Ascending aorta (tissue), 2 donors: Measurements from ENCODE around the gene EPB41L2. TPM values are rescaled to one million over a fixed set of nuclear protein-coding genes. Genes with fewer than 3 reads are reported as not detected.

ENCODE experiments used
- DNase-seq, 2 donors: peaks; one replicate each; pipeline ENCODE4 v3.0.0-alpha.2; 2019; ENCODE audit warnings: low spot score in 2 of 2
- H3K27ac ChIP-seq, 2 donors: fragments of 200-600 bp; sonication (generic); one replicate each; pipeline ENCODE4 v1.5.1; 2016 to 2017; ENCODE audit warnings: mild to moderate bottlenecking in 1 of 2
- H3K27me3 ChIP-seq: fragments of 200-600 bp; sonication (generic); one replicate; pipeline ENCODE4 v1.5.1; 2017
- H3K36me3 ChIP-seq, 2 donors: fragments of 200-600 bp; sonication (generic); one replicate each; pipeline ENCODE4 v1.5.1; 2016
- H3K4me1 ChIP-seq, 2 donors: fragments of 200-600 bp; sonication (generic); one replicate each; pipeline ENCODE4 v1.5.1; 2016 to 2017; ENCODE audit warnings: mild to moderate bottlenecking in 1 of 2
- H3K4me3 ChIP-seq, 2 donors: fragments of 200-600 bp; sonication (generic); one replicate each; pipeline ENCODE4 v1.5.1; 2016 to 2017; ENCODE audit warnings: mild to moderate bottlenecking in 1 of 2
- H3K9me3 ChIP-seq, 2 donors: fragments of 200-600 bp; sonication (generic); one replicate each; pipeline ENCODE4 v1.5.1; 2016
- intact Hi-C: fragments of 100-400 bp; cut with DNase I; formaldehyde crosslinking; loops from one replicate; pipeline ENCODE4 v1.15.1; 2023
- total RNA-seq: library from RNA; depleted of rRNA; stranded (reverse); fragments of >200 nt; gene quantifications from one replicate; pipeline ENCODE4 v1.1.0, GENCODE V29; 2016
- TF ChIP-seq, protein P1 (sequence below), 3 experiments: fragments of 200-600 bp in 2 of 3; fragments of 450-650 bp in 1 of 3; sonication (generic) in 2 of 3; IDR thresholded peaks; one replicate each; pipeline ENCODE4 v1.5.1; 2016 to 2019; ENCODE audit warnings: antibody characterized with exemption in 3 of 3, mild to moderate bottlenecking in 1 of 3, moderate library complexity in 1 of 3

Gene EPB41L2
- total RNA-seq, 1 donor from 2014 or later = 163 TPM

DNA sequence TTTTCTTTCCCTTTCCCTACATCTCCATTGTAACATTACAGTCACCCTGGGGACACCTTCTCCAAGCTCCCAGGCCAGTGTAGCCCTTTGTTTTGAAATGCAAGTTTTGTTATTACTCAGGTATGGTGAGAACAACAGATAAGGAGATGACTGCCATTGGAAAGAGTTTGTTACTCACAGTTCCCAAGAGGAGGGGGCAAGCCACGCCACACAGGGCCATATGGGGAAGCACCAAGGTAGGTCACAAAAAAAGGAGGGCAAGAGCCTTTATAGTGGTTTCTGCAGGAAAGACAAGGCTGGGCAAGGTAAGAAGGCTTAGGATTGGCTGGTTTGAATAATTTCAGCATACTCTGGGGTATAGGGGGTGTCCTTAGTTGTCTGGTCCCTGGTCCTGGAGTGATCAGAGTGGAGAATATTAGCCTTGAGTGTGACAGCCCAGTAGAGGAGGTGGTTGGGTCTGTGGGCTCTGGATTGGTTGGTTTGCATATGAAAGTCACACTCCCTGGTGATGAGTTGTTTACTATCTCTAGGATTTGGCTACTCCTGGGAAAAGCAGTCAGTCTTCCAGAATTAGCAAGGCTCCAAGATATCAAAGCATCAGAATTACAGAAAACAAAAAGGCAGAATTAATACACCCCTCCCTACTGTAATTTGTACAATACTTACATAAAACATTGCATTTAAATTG is 268.9 kb downstream of the EPB41L2 start:
- Histone ChIP-seq H3K27me3 (no peaks in the 10 kb centered on the region), H3K27ac (no peak overlapping the region), H3K36me3 (no peaks in the 10 kb centered on the region), H3K4me3 (no peak overlapping the region), H3K9me3 (no peaks in the 10 kb centered on the region), H3K4me1 (no peaks in the 10 kb centered on the region)
- no peak for DNase-seq
- intact Hi-C loops = no loop called here
- TF ChIP-seq, protein P1, sequence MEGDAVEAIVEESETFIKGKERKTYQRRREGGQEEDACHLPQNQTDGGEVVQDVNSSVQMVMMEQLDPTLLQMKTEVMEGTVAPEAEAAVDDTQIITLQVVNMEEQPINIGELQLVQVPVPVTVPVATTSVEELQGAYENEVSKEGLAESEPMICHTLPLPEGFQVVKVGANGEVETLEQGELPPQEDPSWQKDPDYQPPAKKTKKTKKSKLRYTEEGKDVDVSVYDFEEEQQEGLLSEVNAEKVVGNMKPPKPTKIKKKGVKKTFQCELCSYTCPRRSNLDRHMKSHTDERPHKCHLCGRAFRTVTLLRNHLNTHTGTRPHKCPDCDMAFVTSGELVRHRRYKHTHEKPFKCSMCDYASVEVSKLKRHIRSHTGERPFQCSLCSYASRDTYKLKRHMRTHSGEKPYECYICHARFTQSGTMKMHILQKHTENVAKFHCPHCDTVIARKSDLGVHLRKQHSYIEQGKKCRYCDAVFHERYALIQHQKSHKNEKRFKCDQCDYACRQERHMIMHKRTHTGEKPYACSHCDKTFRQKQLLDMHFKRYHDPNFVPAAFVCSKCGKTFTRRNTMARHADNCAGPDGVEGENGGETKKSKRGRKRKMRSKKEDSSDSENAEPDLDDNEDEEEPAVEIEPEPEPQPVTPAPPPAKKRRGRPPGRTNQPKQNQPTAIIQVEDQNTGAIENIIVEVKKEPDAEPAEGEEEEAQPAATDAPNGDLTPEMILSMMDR (IDR thresholded peaks at IDR 0.05) = no peak

Other genes with a start within 250 kb of the EPB41L2 start
- not detected for gene SMLR1, start 235.8 kb downstream of the EPB41L2 start, total RNA-seq
- gene AKAP7, start 72.2 kb upstream of the EPB41L2 start, total RNA-seq = 1.3 TPM